Measurements from ENCODE around the gene KRTAP10-2. TPM values are rescaled to one million over a fixed set of nuclear protein-coding genes. Genes with fewer than 3 reads are reported as not detected.

Gene KRTAP10-2
- total RNA-seq, 1 experiment from 2014 or later: not detected

GRCh38 chr21:44527156-44527982 is 23.9 kb downstream of the KRTAP10-2 start:
- DNase-seq: no peak
- Histone ChIP-seq H3K9me3 (peaks cover 10% of the 10 kb centered on the region), H3K4me3 (no peak overlapping the region), H3K27me3 (no peaks in the 10 kb centered on the region), H3K36me3 (no peaks in the 10 kb centered on the region)

GRCh38 chr21:44526096-44526997 is 25.0 kb downstream of the KRTAP10-2 start:
- no peak for DNase-seq
- no peaks in the 10 kb centered on the region for H3K36me3 ChIP-seq
- no peaks in the 10 kb centered on the region for H3K27me3 ChIP-seq
- H3K9me3 ChIP-seq: peaks cover 10% of the 10 kb centered on the region
- H3K4me3 ChIP-seq: no peak overlapping the region

- no peaks in the 10 kb centered on the region for H3K36me3 ChIP-seq
- H3K4me3 ChIP-seq: no peak overlapping the region
- H3K27me3 ChIP-seq: no peaks in the 10 kb centered on the region
- peaks cover 10% of the 10 kb centered on the region for H3K9me3 ChIP-seq
- DNase-seq: no peak
Measured at GRCh38 chr21:44525391-44526095, 25.8 kb downstream of the KRTAP10-2 start.

- no peaks in the 10 kb centered on the region for H3K36me3 ChIP-seq
- no peak overlapping the region for H3K4me3 ChIP-seq
- peaks cover 3% of the 10 kb centered on the region; the same call in 1 of the 2 replicates for H3K27me3 ChIP-seq
- DNase-seq: no peak
- H3K9me3 ChIP-seq: peaks cover 10% of the 10 kb centered on the region
Measured at GRCh38 chr21:44524414-44525371, 26.6 kb downstream of the KRTAP10-2 start.

GRCh38 chr21:44523567-44524413 is 27.5 kb downstream of the KRTAP10-2 start:
- H3K36me3 ChIP-seq: no peaks in the 10 kb centered on the region
- H3K9me3 ChIP-seq: peaks cover 10% of the 10 kb centered on the region
- peaks cover 8% of the 10 kb centered on the region; the same call in 1 of the 2 replicates for H3K27me3 ChIP-seq
- no peak overlapping the region for H3K4me3 ChIP-seq
- no peak for DNase-seq

- no peak for DNase-seq
- H3K36me3 ChIP-seq: no peaks in the 10 kb centered on the region
- H3K27me3 ChIP-seq: peaks cover 8% of the 10 kb centered on the region; the same call in 1 of the 2 replicates
- H3K9me3 ChIP-seq: peaks cover 10% of the 10 kb centered on the region
- H3K4me3 ChIP-seq: no peak overlapping the region
Measured at GRCh38 chr21:44522753-44523204, 28.5 kb downstream of the KRTAP10-2 start.

- H3K27me3 ChIP-seq: peaks cover 8% of the 10 kb centered on the region; the same call in 1 of the 2 replicates
- H3K36me3 ChIP-seq: no peaks in the 10 kb centered on the region
- no peak for DNase-seq
- H3K9me3 ChIP-seq: peaks cover 13% of the 10 kb centered on the region
- no peak overlapping the region for H3K4me3 ChIP-seq
Measured at GRCh38 chr21:44521928-44522752, 29.2 kb downstream of the KRTAP10-2 start.

- Histone ChIP-seq H3K4me3 (no peak overlapping the region), H3K36me3 (no peaks in the 10 kb centered on the region), H3K27me3 (peaks cover 8% of the 10 kb centered on the region; the same call in 1 of the 2 replicates), H3K9me3 (peaks cover 14% of the 10 kb centered on the region)
- no peak for DNase-seq
Measured at GRCh38 chr21:44521301-44521927, 29.9 kb downstream of the KRTAP10-2 start.

- H3K27me3 ChIP-seq: peaks cover 8% of the 10 kb centered on the region; the same call in 1 of the 2 replicates
- no peak for DNase-seq
- H3K36me3 ChIP-seq: no peaks in the 10 kb centered on the region
- no peak overlapping the region for H3K4me3 ChIP-seq
- H3K9me3 ChIP-seq: peaks cover 14% of the 10 kb centered on the region
Measured at GRCh38 chr21:44520326-44521300, 30.7 kb downstream of the KRTAP10-2 start.

GRCh38 chr21:44519346-44520325 is 31.7 kb downstream of the KRTAP10-2 start:
- no peaks in the 10 kb centered on the region for H3K36me3 ChIP-seq
- H3K9me3 ChIP-seq: peaks cover 11% of the 10 kb centered on the region
- DNase-seq: no peak
- peaks cover 8% of the 10 kb centered on the region; the same call in 1 of the 2 replicates for H3K27me3 ChIP-seq
- H3K4me3 ChIP-seq: no peak overlapping the region

- peaks cover 6% of the 10 kb centered on the region for H3K9me3 ChIP-seq
- peaks cover 8% of the 10 kb centered on the region; the same call in 1 of the 2 replicates for H3K27me3 ChIP-seq
- H3K4me3 ChIP-seq: no peak overlapping the region
- H3K36me3 ChIP-seq: no peaks in the 10 kb centered on the region
- no peak for DNase-seq
Measured at GRCh38 chr21:44518686-44519085, 32.6 kb downstream of the KRTAP10-2 start.

Data from MG63 (cell line).